SK-N-SH (cell line): ENCODE data around the gene GLG1. TPM values are rescaled to one million over a fixed set of nuclear protein-coding genes. Genes with fewer than 3 reads are reported as not detected.
A peak's percentile ranks its signal among the peaks of the same experiment; 100 is the strongest.

ENCODE experiments used
- CTCF ChIA-PET: fragments of 300-600, 350-600 bp; formaldehyde crosslinking; extraction: SDS; loops from one replicate; lab custom pipeline; 2021; lab: Yijun Ruan, JAX
- POLR2A ChIA-PET: fragments of 350-600 bp; sonication (Branson Sonifier 250); formaldehyde crosslinking; extraction: SDS; loops from one replicate; lab custom pipeline; 2020; ENCODE audit warnings: antibody characterized with exemption, inconsistent platforms; lab: Yijun Ruan, JAX
- DNase-seq: peaks from one replicate; pipeline ENCODE4 v3.0.0; 2012
- H2AFZ ChIP-seq: fragments of 200-600 bp; sonication (generic); 2 replicates; pipeline ENCODE4 v1.8.1; 2016; ENCODE audit warnings: antibody characterized with exemption, mild to moderate bottlenecking, low read depth
- H3F3A ChIP-seq: fragments of 200-600 bp; sonication (generic); replicated peaks from 2 replicates; pipeline ENCODE3; 2016; ENCODE audit warnings: antibody characterized with exemption, mild to moderate bottlenecking; ENCODE audit not compliant: insufficient read depth
- H3K27ac ChIP-seq, 2 experiments: fragments of 200-500 bp in 1 of 2; fragments of 200-600 bp in 1 of 2; sonication (Bioruptor generic) in 1 of 2; sonication (generic), shearing (Covaris generic) in 1 of 2; 2 replicates each; pipeline versions ENCODE4 v1.5.1 to v1.6.1; 2014 to 2016; ENCODE audit warnings: low read depth in 2 of 2, inconsistent platforms in 1 of 2, low read length in 1 of 2, mild to moderate bottlenecking in 1 of 2, mixed read lengths in 1 of 2
- H3K27me3 ChIP-seq: fragments of 200-600 bp; sonication (generic), shearing (Covaris generic); 2 replicates; pipeline ENCODE4 v1.6.1; 2016; ENCODE audit warnings: mixed run types; ENCODE audit not compliant: insufficient read depth
- H3K36me3 ChIP-seq, 2 experiments: fragments of 200-500 bp in 1 of 2; fragments of 200-600 bp in 1 of 2; sonication (Bioruptor generic) in 1 of 2; sonication (generic) in 1 of 2; replicated peaks in 1 of 2; 2 replicates each; pipeline versions ENCODE3 to v1.5.1; 2014 to 2016; ENCODE audit warnings: low read length in 1 of 2, mild to moderate bottlenecking in 1 of 2; ENCODE audit not compliant: insufficient read depth in 2 of 2, control insufficient read depth in 1 of 2
- H3K4me1 ChIP-seq, 2 experiments: fragments of 200-500 bp in 1 of 2; fragments of 200-600 bp in 1 of 2; sonication (Bioruptor generic) in 1 of 2; sonication (generic), shearing (Covaris generic) in 1 of 2; 2 replicates each; pipeline versions ENCODE4 v1.5.1 to v1.6.1; 2014 to 2016; ENCODE audit warnings: low read depth in 1 of 2, low read length in 1 of 2, mixed run types in 1 of 2; ENCODE audit not compliant: insufficient read depth in 2 of 2, control insufficient read depth in 1 of 2
- H3K4me2 ChIP-seq: fragments of 200-600 bp; sonication (generic), shearing (Covaris generic); 2 replicates; pipeline ENCODE4 v1.6.1; 2017; ENCODE audit warnings: mixed run types
- H3K4me3 ChIP-seq, 2 experiments: fragments of 200-500 bp in 1 of 2; fragments of 200-600 bp in 1 of 2; sonication (Bioruptor generic) in 1 of 2; sonication (generic), shearing (Covaris generic) in 1 of 2; 2 replicates each; pipeline versions ENCODE4 v1.5.1 to v1.8.1; 2014 to 2016; ENCODE audit warnings: low read depth in 2 of 2, inconsistent platforms in 1 of 2, low read length in 1 of 2, mild to moderate bottlenecking in 1 of 2, mixed read lengths in 1 of 2, moderate library complexity in 1 of 2
- H3K79me2 ChIP-seq: fragments of 200-600 bp; sonication (generic); 2 replicates; pipeline ENCODE4 v1.8.1; 2017; ENCODE audit warnings: mild to moderate bottlenecking; ENCODE audit not compliant: insufficient read depth
- H3K9ac ChIP-seq: fragments of 200-600 bp; sonication (generic); 2 replicates; pipeline ENCODE4 v1.6.1; 2017; ENCODE audit warnings: mixed run types
- H3K9me2 ChIP-seq: fragments of 200-600 bp; sonication (generic); 2 replicates; pipeline ENCODE4 v1.6.1; 2017; ENCODE audit warnings: mixed run types
- H3K9me3 ChIP-seq: fragments of 200-600 bp; sonication (generic); 2 replicates; pipeline ENCODE4 v1.6.1; 2017; ENCODE audit warnings: mixed run types, mild to moderate bottlenecking, moderate library complexity
- H4K20me1 ChIP-seq: fragments of 200-600 bp; sonication (generic); 2 replicates; pipeline ENCODE4 v1.6.1; 2017; ENCODE audit warnings: mild to moderate bottlenecking, mixed run types; ENCODE audit not compliant: insufficient read depth
- ELF1 ChIP-seq: IDR thresholded peaks from 2 replicates; pipeline ENCODE4 v1.4.0; 2012
- FOXJ3 ChIP-seq: sonication (generic); formaldehyde crosslinking; IDR thresholded peaks from 2 replicates; pipeline ENCODE4 v1.5.1; 2020; ENCODE audit warnings: mild to moderate bottlenecking, missing genetic modification reagents
- GABPA ChIP-seq: IDR thresholded peaks from 2 replicates; pipeline ENCODE4 v1.4.0; 2012; ENCODE audit warnings: low read depth, mild to moderate bottlenecking
- MAX ChIP-seq: IDR thresholded peaks from 2 replicates; pipeline ENCODE4 v1.4.0; 2012; ENCODE audit warnings: low read depth
- MXI1 ChIP-seq: IDR thresholded peaks from 2 replicates; pipeline ENCODE4 v1.6.1; 2012; ENCODE audit warnings: mild to moderate bottlenecking, low read depth, low read length, improper control_type of control experiment
- POLR2AphosphoS5 ChIP-seq: IDR thresholded peaks from 2 replicates; pipeline ENCODE4 v1.6.1; 2012; ENCODE audit warnings: low read depth, low read length
- RCOR1 ChIP-seq: fragments of 150-350 bp; IDR thresholded peaks from 2 replicates; pipeline ENCODE4 v1.6.1; 2017; ENCODE audit warnings: antibody characterized with exemption, low read length
- REST ChIP-seq: IDR thresholded peaks from 2 replicates; pipeline ENCODE4 v1.6.1; 2012; ENCODE audit warnings: mild to moderate bottlenecking, low read depth, low read length, moderate library complexity
- RFX5 ChIP-seq: IDR thresholded peaks from 2 replicates; pipeline ENCODE4 v1.6.1; 2012; ENCODE audit warnings: mild to moderate bottlenecking, improper control_type of control experiment, low read length
- SMC3 ChIP-seq: IDR thresholded peaks from 2 replicates; pipeline ENCODE4 v1.6.1; 2012; ENCODE audit warnings: low read depth, low read length, improper control_type of control experiment
- TEAD4 ChIP-seq: IDR thresholded peaks from 2 replicates; pipeline ENCODE4 v1.4.0; 2012; ENCODE audit warnings: mild to moderate bottlenecking, borderline replicate concordance; ENCODE audit not compliant: insufficient read depth
- ZBTB33 ChIP-seq: IDR thresholded peaks from 2 replicates; pipeline ENCODE4 v1.4.0; 2012; ENCODE audit warnings: low read depth, borderline replicate concordance
- WGBS: methylation state at CpG from one replicate; pipeline ENCODE4 v1.1.6; 2017; ENCODE audit warnings: low lambda C conversion rate; 5-methylcytosine and 5-hydroxymethylcytosine counted together
- polyA plus RNA-seq, 3 experiments: library from polyadenylated mRNA; depleted of rRNA; stranded (reverse); fragments of >200 nt; gene quantifications; 2 replicates each; pipeline ENCODE4 v1.2.3, GENCODE V29; 2012
- TF ChIP-seq, protein P1 (sequence below): IDR thresholded peaks from 2 replicates; pipeline ENCODE4 v1.4.0; 2012; ENCODE audit warnings: low read depth, borderline replicate concordance

Gene GLG1
- polyA plus RNA-seq, 1 of the 3 experiments (the other 2 are of a cell fraction) = 71.1 TPM

- TF ChIP-seq ZBTB33 (no peak), MXI1 (no peak), MAX (peak; percentile 70), REST (no peak), RCOR1 (no peak)
Observed at GRCh38 chr16:74606521-74607309, at the start of gene GLG1 (continued).

DNA sequence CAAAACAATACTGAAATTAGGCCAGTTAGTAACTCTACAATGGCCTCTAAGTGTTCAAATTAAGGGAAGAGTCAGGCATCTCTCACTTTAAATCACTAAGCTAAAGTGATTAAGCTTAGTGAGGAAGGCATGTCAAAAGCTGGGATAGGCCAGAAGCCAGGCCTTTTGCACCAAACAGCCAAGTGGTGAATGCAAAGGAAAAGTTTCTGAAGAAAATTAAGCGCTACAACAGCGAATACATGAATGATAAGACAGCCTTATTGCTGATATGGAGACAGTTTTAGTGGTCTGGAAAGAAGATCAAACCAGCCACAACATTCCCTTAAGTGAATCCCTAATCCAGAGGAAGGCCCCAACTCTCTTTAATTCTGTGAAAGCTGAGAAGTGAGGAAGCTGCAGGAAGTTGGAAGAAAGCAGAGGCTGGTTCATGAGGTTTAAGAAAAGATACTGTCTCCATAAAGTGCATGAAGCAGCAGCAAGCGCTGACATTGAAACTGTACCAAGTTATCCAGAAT is 47.7 kb upstream of the GLG1 start:
- Histone ChIP-seq H3K9ac (no peak overlapping the region), H3K79me2 (peaks cover 99% of the 10 kb centered on the region), H3K9me3 (no peaks in the 10 kb centered on the region), H3K27me3 (no peaks in the 10 kb centered on the region), H3K36me3 (peaks cover 31 to 58% of the 10 kb centered on the region in 2 experiments), H3K27ac (no peak overlapping the region), H3K9me2 (no peaks in the 10 kb centered on the region), H3K4me1 (no peaks in the 10 kb centered on the region), H4K20me1 (peaks cover 53% of the 10 kb centered on the region; the same call in 1 of the 2 replicates), H3K4me3 (no peak overlapping the region), H3F3A (peaks cover 28% of the 10 kb centered on the region), H2AFZ (no peak overlapping the region; the same call in 1 of the 2 replicates)
- POLR2A ChIA-PET = no interaction called here
- no peak for DNase-seq
- WGBS = 95% methylated on average over 3 of the region's 3 CpGs
- no peak for TF ChIP-seq ZBTB33
- TF ChIP-seq SMC3 = no peak
- TF ChIP-seq TEAD4 = no peak
- TF ChIP-seq, protein P1, sequence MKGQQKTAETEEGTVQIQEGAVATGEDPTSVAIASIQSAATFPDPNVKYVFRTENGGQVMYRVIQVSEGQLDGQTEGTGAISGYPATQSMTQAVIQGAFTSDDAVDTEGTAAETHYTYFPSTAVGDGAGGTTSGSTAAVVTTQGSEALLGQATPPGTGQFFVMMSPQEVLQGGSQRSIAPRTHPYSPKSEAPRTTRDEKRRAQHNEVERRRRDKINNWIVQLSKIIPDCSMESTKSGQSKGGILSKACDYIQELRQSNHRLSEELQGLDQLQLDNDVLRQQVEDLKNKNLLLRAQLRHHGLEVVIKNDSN = no peak
- no peak for TF ChIP-seq ELF1
- TF ChIP-seq FOXJ3 (CRISPR knock-in tag) = no peak
- TF ChIP-seq POLR2AphosphoS5 = no peak
- TF ChIP-seq RFX5 = no peak
- no peak for TF ChIP-seq GABPA
- TF ChIP-seq, all 33 proteins: peak for 0
- CTCF ChIA-PET = interaction anchor here (1.0 to 1.1 kb wide), 2 partner anchors 21 to 200 kb away, joined by 3 read pairs; no protein-coding TSS in a partner anchor
- no peak overlapping the region for H3K4me2 ChIP-seq
